Peyer's patch (tissue), 4 donors: ENCODE measurements around the gene ZNF444.

Source experiments
- POLR2A ChIP-seq, 2 donors: fragments of 450-650 bp; IDR thresholded peaks; one replicate each; pipeline ENCODE4 v1.5.1; 2017; ENCODE audit warnings: antibody characterized with exemption in 2 of 2, mild to moderate bottlenecking in 2 of 2, moderate library complexity in 2 of 2
- TF ChIP-seq, protein P1 (sequence below), 6 experiments: fragments of 450-650 bp in 4 of 6; fragments of 200-600 bp in 2 of 6; sonication (generic) in 1 of 6; IDR thresholded peaks; one replicate each; pipeline ENCODE4 v1.5.1; 2017 to 2019; ENCODE audit warnings: antibody characterized with exemption in 6 of 6, mild to moderate bottlenecking in 3 of 6, moderate library complexity in 1 of 6

DNA sequence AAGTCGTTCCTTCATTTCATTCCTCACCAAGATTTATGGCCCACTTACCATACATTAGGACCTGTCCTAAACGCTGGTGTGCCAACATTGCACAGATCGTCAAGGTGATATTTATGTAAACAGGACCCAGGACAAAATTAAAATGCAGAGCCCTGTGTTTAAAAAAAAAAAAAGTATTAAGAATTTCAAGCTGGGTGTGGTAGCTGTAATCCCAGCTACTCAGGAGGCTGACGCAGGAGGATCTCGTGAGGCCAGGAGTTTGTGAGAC lies 6.5 kb upstream of the ZNF444 start:
- TF ChIP-seq, protein P1, sequence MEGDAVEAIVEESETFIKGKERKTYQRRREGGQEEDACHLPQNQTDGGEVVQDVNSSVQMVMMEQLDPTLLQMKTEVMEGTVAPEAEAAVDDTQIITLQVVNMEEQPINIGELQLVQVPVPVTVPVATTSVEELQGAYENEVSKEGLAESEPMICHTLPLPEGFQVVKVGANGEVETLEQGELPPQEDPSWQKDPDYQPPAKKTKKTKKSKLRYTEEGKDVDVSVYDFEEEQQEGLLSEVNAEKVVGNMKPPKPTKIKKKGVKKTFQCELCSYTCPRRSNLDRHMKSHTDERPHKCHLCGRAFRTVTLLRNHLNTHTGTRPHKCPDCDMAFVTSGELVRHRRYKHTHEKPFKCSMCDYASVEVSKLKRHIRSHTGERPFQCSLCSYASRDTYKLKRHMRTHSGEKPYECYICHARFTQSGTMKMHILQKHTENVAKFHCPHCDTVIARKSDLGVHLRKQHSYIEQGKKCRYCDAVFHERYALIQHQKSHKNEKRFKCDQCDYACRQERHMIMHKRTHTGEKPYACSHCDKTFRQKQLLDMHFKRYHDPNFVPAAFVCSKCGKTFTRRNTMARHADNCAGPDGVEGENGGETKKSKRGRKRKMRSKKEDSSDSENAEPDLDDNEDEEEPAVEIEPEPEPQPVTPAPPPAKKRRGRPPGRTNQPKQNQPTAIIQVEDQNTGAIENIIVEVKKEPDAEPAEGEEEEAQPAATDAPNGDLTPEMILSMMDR (IDR thresholded peaks at IDR 0.05): no peak
- no peak for TF ChIP-seq POLR2A (IDR thresholded peaks at IDR 0.05)
